GM21390 (cell line): ENCODE measurements around the gene LRRC8C.
"Not testable (repeated sequence)": the region's sequence is repeated elsewhere in the genome, so short reads cannot be mapped to it uniquely, and the experiment has no call there.

ENCODE experiments used
- ATAC-seq: cut with Tn5 transposase; IDR thresholded peaks from one replicate; pipeline ENCODE4 v1.9.1; 2021; ENCODE audit not compliant: unreplicated experiment

Gene LRRC8C

DNA sequence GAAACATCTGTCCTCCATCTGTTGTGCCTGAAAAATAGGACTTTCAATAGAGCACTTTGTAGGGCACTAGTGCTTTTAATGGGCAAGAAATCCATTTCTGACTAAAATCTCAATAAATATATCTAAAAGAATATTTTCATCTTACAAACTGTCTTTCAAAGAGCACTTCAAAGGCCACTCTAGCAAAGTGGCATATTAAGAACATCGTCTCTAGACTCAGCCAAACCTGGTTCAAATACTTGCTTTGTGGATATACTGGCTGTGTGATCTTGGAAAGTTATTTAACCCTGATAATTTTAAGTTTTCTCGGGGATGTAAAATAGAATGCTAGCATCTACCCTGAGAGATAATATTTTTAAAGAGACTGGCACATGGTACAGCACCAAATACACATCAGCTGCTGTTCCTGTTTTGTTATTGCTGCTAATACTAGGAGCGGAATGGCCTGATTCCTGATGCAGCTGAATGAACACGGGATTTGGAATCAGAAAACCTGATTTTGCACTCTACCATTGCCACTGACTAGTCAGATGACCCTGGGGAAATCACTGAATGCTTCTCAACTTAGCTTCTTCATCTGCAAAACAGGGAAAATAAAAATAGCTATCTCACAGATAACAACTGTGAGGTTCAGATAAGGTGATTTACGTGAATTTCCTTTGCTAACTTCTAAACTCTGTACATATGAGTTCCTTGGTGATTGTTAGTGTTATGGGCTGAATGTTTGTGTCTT is 25.2 kb upstream of the LRRC8C start:
- ATAC-seq = no peak

GRCh38 chr1:89608319-89608983 is 24.5 kb upstream of the LRRC8C start:
- ATAC-seq = no peak

- no peak for ATAC-seq
These were observed 23.8 kb upstream of the LRRC8C start for GRCh38 chr1:89608984-89609725.

GRCh38 chr1:89609781-89610456 is 23.0 kb upstream of the LRRC8C start:
- no peak for ATAC-seq

- ATAC-seq = no peak
These were observed 22.4 kb upstream of the LRRC8C start for GRCh38 chr1:89610457-89611011.

- peak; percentile 97 for ATAC-seq
These were observed 21.2 kb upstream of the LRRC8C start for GRCh38 chr1:89611721-89612120.

- no peak for ATAC-seq
These were observed 19.0 kb upstream of the LRRC8C start for GRCh38 chr1:89613928-89614327.

DNA sequence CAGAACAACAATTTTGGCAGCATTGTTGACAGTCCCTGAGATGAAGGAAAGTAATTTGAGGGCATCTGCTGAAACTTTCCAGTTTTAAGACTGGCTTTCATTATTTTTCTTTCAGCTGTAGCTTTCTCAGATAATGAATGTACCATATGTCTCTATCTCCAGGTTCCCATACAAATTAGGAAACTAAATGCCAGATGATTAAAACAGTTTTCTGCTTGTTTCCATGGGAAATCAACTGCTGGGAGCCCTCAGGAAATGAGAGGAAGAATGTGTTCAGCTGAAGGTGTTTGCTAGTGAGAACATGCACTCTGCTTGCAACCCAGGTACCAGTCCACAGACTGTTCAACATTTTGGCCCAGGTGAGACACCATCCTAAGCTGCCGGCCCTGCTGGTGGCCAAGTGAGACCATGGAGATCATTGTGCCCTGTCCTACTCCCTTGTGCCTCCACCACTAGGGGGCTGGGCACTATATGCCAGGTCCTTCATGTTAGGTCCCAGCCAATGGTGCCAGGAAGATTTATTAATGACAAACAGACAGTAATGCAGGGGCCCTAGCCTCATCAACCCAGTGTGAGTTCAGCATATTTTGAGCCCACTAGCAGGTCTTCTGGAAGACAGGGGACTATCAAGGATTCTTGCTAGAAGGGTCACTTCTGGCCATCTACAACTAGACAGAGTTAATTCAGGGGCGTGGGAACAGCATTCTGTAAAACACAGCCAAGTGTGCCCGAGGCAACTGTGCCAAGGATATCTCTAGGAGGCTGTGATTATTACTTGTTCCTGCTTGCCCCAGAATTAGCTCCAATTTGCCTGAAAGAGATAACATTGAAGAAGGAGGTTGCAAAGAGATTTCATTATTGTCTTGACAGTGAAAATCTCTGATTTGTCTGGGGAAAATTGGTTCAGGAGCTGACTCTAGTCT is 17.0 kb upstream of the LRRC8C start:
- no peak for ATAC-seq

DNA sequence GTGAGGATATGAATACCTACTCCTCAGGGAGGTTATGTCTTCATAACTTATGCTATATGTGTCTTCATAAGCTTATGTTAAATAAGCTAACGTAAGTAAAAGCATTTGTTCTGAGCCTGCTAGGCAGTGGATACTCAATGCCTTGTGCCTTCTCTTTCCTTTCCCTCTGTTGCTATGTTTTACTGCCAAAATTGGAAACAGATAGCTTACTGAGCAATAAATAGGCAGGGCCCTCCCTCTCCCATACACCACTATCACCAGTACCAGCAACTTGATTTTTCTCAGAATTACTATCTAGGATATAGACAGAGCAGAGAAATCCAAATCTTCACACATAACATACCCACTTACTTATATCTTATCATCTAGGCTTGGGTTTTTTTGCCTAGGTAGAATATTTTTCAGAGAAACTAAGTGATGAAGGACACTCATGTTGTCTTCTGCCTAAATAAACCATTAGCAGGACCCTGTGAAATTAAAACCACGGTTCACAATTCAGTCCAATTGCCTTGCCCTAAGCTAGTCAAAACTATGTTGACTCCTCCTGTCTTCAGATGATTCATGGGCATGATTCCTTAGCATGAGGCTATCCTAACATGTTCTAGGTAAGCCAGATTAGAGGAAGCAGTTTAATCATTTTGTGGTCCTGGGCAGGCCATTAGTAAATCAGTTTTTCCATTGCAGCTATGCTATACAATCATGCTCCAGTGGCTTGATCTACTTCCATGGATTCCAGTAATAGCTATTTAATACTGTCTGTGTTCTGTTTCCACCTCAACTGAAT is 15.9 kb upstream of the LRRC8C start:
- no peak for ATAC-seq

DNA sequence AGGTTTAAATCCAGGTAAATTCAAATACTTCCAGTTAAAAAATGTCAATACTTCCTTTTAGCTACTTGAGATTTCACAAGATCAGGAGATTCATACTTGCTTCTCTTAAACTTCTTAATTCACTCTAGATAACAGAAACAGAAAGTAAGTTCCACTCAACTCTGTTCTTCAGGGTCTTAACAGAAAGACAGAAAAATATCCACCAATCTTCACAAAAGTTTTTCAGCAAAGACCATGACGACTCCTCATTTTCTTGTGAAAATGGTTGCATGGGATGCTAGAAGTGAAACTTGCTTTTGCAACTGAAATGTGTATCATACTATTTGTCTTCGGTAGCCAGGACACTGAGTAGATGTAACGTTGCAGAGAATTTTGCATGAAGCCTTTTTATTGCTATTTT is 12.3 kb upstream of the LRRC8C start:
- ATAC-seq = no peak

- no peak for ATAC-seq
These were observed 10.0 kb upstream of the LRRC8C start for GRCh38 chr1:89622895-89623294.

DNA sequence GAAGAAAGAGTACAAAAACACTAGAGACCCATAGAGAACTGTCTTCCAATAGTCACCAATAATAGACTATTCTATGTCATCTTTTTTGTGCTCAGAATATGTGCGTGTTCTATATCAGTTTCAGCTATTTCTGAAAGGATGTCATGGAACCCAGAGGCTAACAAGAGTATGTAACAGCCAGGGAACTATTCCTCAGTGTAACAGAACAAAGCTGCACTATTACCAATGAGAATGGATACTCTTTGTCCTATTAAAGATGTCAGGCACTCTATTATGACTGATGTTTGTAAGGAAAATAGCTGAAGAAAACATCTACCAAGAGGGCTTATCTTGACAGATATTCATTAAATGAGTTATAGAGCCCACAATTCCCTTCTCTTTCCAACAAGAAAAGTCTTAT is 8.6 kb upstream of the LRRC8C start:
- no peak for ATAC-seq

- ATAC-seq = no peak
These were observed 8.1 kb upstream of the LRRC8C start for GRCh38 chr1:89624715-89625323.

DNA sequence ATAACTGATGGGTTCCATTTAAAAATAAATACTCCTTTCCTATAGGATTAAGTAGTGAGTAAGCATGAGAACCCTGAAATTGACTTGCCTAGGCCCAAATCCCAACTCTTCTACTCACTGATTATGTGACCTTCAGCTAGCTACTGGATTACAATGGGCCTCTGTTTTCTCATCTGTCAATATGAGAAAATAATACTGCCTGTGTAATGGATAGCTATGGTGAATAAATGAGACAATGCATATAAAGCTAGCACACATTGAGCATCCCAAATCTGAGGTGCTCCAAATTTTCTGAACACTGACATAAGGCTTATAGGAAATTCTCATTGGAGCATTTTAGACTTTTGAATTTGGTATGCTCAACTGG is 5.3 kb upstream of the LRRC8C start:
- ATAC-seq = no peak

GRCh38 chr1:89629146-89629545 is 3.8 kb upstream of the LRRC8C start:
- no peak for ATAC-seq

GRCh38 chr1:89629600-89629999 is 3.3 kb upstream of the LRRC8C start:
- not testable (repeated sequence) for ATAC-seq

- no peak for ATAC-seq
These were observed 2.9 kb upstream of the LRRC8C start for GRCh38 chr1:89630048-89630447.

DNA sequence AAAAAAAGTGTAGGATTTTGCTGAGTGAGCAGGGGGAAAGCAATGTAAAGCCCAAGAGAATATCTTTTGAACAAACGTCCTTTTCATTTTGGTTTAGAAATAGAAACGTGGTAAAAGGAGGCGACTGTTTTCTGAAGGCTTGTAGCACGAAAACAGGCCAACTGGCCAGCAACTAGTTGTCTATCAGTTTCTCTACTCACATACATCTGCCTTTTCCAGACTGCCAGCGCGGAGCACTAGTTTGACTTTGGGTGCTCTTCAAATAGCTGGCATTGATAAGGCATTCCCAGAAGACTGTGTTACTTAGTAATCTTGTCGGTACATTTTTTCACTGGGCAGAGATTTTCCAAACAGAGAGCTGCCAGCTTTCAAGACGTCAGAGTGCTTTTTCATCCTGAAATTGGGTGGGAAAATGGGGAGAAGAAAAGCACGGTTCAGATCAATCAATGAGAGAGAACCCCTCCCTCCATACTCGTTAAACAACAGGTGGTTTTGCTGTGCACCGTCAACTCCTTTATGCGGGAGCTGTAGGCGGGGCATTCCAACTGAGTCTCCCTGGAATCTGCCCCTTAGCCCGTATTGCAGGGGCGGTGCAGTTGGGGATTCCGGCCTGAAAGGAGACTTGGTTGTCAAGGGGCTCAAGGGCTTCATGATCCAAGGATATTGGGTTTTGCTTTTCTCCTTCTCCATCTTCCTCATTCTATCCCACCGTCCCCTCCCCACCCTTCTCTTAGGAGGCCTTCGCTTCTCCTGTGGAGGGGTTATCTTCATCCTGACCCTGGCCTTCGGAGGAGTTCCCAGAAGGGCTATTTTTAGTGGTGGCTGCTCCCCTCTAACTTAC is 884 bp upstream of the LRRC8C start:
- no peak for ATAC-seq
